K562 (cell line): Measurements from ENCODE around the gene GGT1.

Experiments
- ATF3 ChIP-seq, 2 experiments: fragments of 450-650 bp in 1 of 2; sonication (generic) in 1 of 2; formaldehyde crosslinking in 1 of 2; IDR thresholded peaks in 1 of 2; conservative IDR thresholded peaks in 1 of 2; 2 replicates each; pipeline versions ENCODE4 v1.6.1 to v1.8.1; 2016 to 2023; ENCODE audit warnings: mild to moderate bottlenecking in 2 of 2, moderate library complexity in 2 of 2, inconsistent platforms in 1 of 2, missing genetic modification reagents in 1 of 2
- EZH2 ChIP-seq: IDR thresholded peaks from 2 replicates; pipeline ENCODE4 v1.6.1; 2012; ENCODE audit warnings: low read depth, mild to moderate bottlenecking, inconsistent platforms, low read length, borderline replicate concordance
- FOS ChIP-seq: IDR thresholded peaks from 3 replicates; pipeline ENCODE4 v1.6.1; 2011; ENCODE audit not compliant: insufficient read length; ENCODE audit errors: extremely low read depth
- MAFK ChIP-seq: IDR thresholded peaks from 2 replicates; pipeline ENCODE4 v1.6.1; 2011; ENCODE audit warnings: low read length, improper control_type of control experiment
- MXI1 ChIP-seq: IDR thresholded peaks from 2 replicates; pipeline ENCODE4 v1.6.1; 2011; ENCODE audit warnings: low read depth, mild to moderate bottlenecking, improper control_type of control experiment, low read length
- NR2C2 ChIP-seq, 2 experiments: fragments of 200-800 bp in 1 of 2; sonication (Bioruptor generic) in 1 of 2; sonication (generic) in 1 of 2; formaldehyde crosslinking in 1 of 2; IDR thresholded peaks; 2 replicates each; pipeline versions ENCODE4 v1.6.1 to v1.8.0; 2016 to 2022; ENCODE audit warnings: mild to moderate bottlenecking in 1 of 2, missing compliant biosample characterization in 1 of 2, missing genetic modification characterization in 1 of 2, missing genetic modification reagents in 1 of 2
- PKNOX1 ChIP-seq: fragments of 450-650 bp; IDR thresholded peaks from 2 replicates; pipeline ENCODE4 v1.6.1; 2016
- SIN3A ChIP-seq, 2 experiments: fragments of 150-350 bp in 1 of 2; IDR thresholded peaks; 2 replicates each; pipeline ENCODE4 v1.6.1; 2011 to 2016; ENCODE audit warnings: borderline replicate concordance in 2 of 2, low read depth in 2 of 2, low read length in 2 of 2, mild to moderate bottlenecking in 2 of 2, moderate library complexity in 2 of 2; ENCODE audit not compliant: control insufficient read depth in 1 of 2
- SOX6 ChIP-seq: fragments of 450-650 bp; IDR thresholded peaks from 2 replicates; pipeline ENCODE4 v1.6.1; 2014; ENCODE audit warnings: mild to moderate bottlenecking
- TAF1 ChIP-seq: IDR thresholded peaks from 2 replicates; pipeline ENCODE4 v1.6.1; 2011; ENCODE audit warnings: mild to moderate bottlenecking, low read length, moderate library complexity; ENCODE audit not compliant: insufficient read depth, control insufficient read depth, severe bottlenecking; ENCODE audit errors: extremely low read depth
- ZNF431 ChIP-seq: sonication (generic); formaldehyde crosslinking; IDR thresholded peaks from 2 replicates; pipeline ENCODE4 v1.8.0; 2022; ENCODE audit warnings: mild to moderate bottlenecking, missing genetic modification reagents
- TF ChIP-seq, protein P1 (sequence below), 3 experiments: IDR thresholded peaks in 2 of 3; conservative IDR thresholded peaks in 1 of 3; 2 replicates each; pipeline ENCODE4 v1.5.1; 2011 to 2012; ENCODE audit warnings: low read length in 3 of 3, mild to moderate bottlenecking in 3 of 3, control low read depth in 2 of 3, improper control_type of control experiment in 1 of 3, inconsistent platforms in 1 of 3, low read depth in 1 of 3, mixed read lengths in 1 of 3, moderate library complexity in 1 of 3; ENCODE audit not compliant: insufficient read depth in 2 of 3
- TF ChIP-seq, protein P2 (sequence below): fragments of 450-650 bp; IDR thresholded peaks from 2 replicates; pipeline ENCODE4 v1.6.1; 2016; ENCODE audit warnings: antibody characterized with exemption

GRCh38 chr22:24585927-24586546, 17.0 kb upstream of the GGT1 start:
- TF ChIP-seq, protein P1, sequence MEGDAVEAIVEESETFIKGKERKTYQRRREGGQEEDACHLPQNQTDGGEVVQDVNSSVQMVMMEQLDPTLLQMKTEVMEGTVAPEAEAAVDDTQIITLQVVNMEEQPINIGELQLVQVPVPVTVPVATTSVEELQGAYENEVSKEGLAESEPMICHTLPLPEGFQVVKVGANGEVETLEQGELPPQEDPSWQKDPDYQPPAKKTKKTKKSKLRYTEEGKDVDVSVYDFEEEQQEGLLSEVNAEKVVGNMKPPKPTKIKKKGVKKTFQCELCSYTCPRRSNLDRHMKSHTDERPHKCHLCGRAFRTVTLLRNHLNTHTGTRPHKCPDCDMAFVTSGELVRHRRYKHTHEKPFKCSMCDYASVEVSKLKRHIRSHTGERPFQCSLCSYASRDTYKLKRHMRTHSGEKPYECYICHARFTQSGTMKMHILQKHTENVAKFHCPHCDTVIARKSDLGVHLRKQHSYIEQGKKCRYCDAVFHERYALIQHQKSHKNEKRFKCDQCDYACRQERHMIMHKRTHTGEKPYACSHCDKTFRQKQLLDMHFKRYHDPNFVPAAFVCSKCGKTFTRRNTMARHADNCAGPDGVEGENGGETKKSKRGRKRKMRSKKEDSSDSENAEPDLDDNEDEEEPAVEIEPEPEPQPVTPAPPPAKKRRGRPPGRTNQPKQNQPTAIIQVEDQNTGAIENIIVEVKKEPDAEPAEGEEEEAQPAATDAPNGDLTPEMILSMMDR (IDR thresholded peaks at IDR 0.05 in 2 of 3, conservative IDR thresholded peaks at IDR 0.05 in 1 of 3; ENCODE audit: insufficient read depth in 2 of 3, low read depth in 1 of 3, low read length in 3 of 3), result no peak
- TF ChIP-seq MXI1, result no peak
- TF ChIP-seq, protein P2, sequence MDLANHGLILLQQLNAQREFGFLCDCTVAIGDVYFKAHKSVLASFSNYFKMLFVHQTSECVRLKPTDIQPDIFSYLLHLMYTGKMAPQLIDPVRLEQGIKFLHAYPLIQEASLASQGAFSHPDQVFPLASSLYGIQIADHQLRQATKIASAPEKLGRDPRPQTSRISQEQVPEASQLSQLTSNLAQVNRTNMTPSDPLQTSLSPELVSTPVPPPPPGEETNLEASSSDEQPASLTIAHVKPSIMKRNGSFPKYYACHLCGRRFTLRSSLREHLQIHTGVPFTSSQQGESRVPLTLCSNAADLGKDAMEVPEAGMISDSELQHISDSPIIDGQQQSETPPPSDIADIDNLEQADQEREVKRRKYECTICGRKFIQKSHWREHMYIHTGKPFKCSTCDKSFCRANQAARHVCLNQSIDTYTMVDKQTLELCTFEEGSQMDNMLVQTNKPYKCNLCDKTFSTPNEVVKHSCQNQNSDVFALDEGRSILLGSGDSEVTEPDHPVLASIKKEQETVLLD, result no peak
- TF ChIP-seq EZH2, result no peak
- TF ChIP-seq PKNOX1, result no peak
- TF ChIP-seq SOX6, result no peak
- TF ChIP-seq FOS, result no peak
- TF ChIP-seq SIN3A (IDR thresholded peaks at IDR 0.05; ENCODE audit: borderline replicate concordance in 2 of 2, control insufficient read depth in 1 of 2, low read depth in 2 of 2, low read length in 2 of 2), result no peak
- no peak for TF ChIP-seq NR2C2 (CRISPR knock-in tag; IDR thresholded peaks at IDR 0.05)
- no peak for TF ChIP-seq NR2C2 (tag; IDR thresholded peaks at IDR 0.05)
- TF ChIP-seq MAFK, result no peak
- no peak for TF ChIP-seq TAF1
- TF ChIP-seq ATF3 (IDR thresholded peaks at IDR 0.05), result no peak
- no peak for TF ChIP-seq ATF3 (CRISPR knock-in tag; conservative IDR thresholded peaks at IDR 0.05)
- TF ChIP-seq ZNF431 (CRISPR knock-in tag), result no peak
